ENCODE data around the gene ACTA1. TPM values are rescaled to one million over a fixed set of nuclear protein-coding genes. Genes with fewer than 3 reads are reported as not detected.

The ACTA1 gene
- total RNA-seq, 1 experiment from 2014 or later, result 0.80 TPM

GRCh38 chr1:229454056-229454455, 20.2 kb upstream of the ACTA1 start:
- ATAC-seq (no peak), DNase-seq (no peak)
- H3K4me1 ChIP-seq (ENCODE audit: insufficient read depth, low read length), result 0 out of 2 replicates have a peak, but pooled peaks cover 3% of the 10 kb centered on the region
- no peak overlapping the region for H3K4me2 ChIP-seq (ENCODE audit: low read length)
- H3K9me3 ChIP-seq (ENCODE audit: low read length), result no peaks in the 10 kb centered on the region
- H4K20me1 ChIP-seq (ENCODE audit: low read length), result no peaks in the 10 kb centered on the region
- H2AFZ ChIP-seq (ENCODE audit: low read length), result no peak overlapping the region
- H3K9ac ChIP-seq (ENCODE audit: low read length), result no peak overlapping the region
- no TSS peak for BruUV-seq (replicated peaks)
- intact Hi-C loops (cut with micrococcal nuclease), result no loop called here
- no peaks in the 10 kb centered on the region for H3K27me3 ChIP-seq (ENCODE audit: low read length)
- H3F3A ChIP-seq (ENCODE audit: low read length, unreplicated experiment), result no peaks in the 10 kb centered on the region
- POLR2A ChIA-PET (ENCODE audit: unreplicated experiment), result no interaction called here
- H3K36me3 ChIP-seq (ENCODE audit: low read depth, low read length), result peaks cover 28% of the 10 kb centered on the region
- no peak for TF ChIP-seq EZH2 (IDR thresholded peaks at IDR 0.05; ENCODE audit: low read length, unreplicated experiment)
- no peak for TF ChIP-seq CTCF (conservative IDR thresholded peaks at IDR 0.05; ENCODE audit: low read depth, low read length)
- no peak for TF ChIP-seq EZH2phosphoT487 (IDR thresholded peaks at IDR 0.05; ENCODE audit: borderline replicate concordance, low read length)
- H3K4me3 ChIP-seq (ENCODE audit: low read length), result no peak overlapping the region
- H3K79me2 ChIP-seq (ENCODE audit: low read length), result no peaks in the 10 kb centered on the region
- CTCF ChIA-PET, result no interaction called here
- H3K9me2 ChIP-seq (replicated peaks; ENCODE audit: low read length), result no peaks in the 10 kb centered on the region
- no peak overlapping the region for H3K27ac ChIP-seq (ENCODE audit: low read length)

- peak; percentile 67 for ATAC-seq
- Histone ChIP-seq H3K9ac (ENCODE audit: low read length) (no peak overlapping the region), H4K20me1 (ENCODE audit: low read length) (no peaks in the 10 kb centered on the region), H3K9me2 (replicated peaks; ENCODE audit: low read length) (no peaks in the 10 kb centered on the region), H3K4me2 (ENCODE audit: low read length) (no peak overlapping the region), H3K27me3 (ENCODE audit: low read length) (no peaks in the 10 kb centered on the region), H3F3A (ENCODE audit: low read length, unreplicated experiment) (no peaks in the 10 kb centered on the region), H3K36me3 (ENCODE audit: low read depth, low read length) (peaks cover 32% of the 10 kb centered on the region), H2AFZ (ENCODE audit: low read length) (no peak overlapping the region), H3K9me3 (ENCODE audit: low read length) (no peaks in the 10 kb centered on the region), H3K79me2 (ENCODE audit: low read length) (no peaks in the 10 kb centered on the region), H3K27ac (ENCODE audit: low read length) (no peak overlapping the region), H3K4me3 (ENCODE audit: low read length) (no peak overlapping the region), H3K4me1 (ENCODE audit: insufficient read depth, low read length) (0 out of 2 replicates have a peak, but pooled peaks cover 3% of the 10 kb centered on the region)
- CTCF ChIA-PET, result interaction anchor here (1.0 kb wide), 1 partner anchor 195 kb away, joined by 6 read pairs; no protein-coding TSS in a partner anchor
- POLR2A ChIA-PET (ENCODE audit: unreplicated experiment), result no interaction called here
- DNase-seq, result peak; percentile 52
- no TSS peak for BruUV-seq (replicated peaks)
- no peak for TF ChIP-seq EZH2phosphoT487 (IDR thresholded peaks at IDR 0.05; ENCODE audit: borderline replicate concordance, low read length)
- peak; percentile 85 for TF ChIP-seq CTCF (conservative IDR thresholded peaks at IDR 0.05; ENCODE audit: low read depth, low read length)
- intact Hi-C loops (cut with micrococcal nuclease), result loop anchor here (1.0 kb wide), 1 partner anchor 195 kb away; no protein-coding TSS in a partner anchor
These were observed 19.3 kb upstream of the ACTA1 start for GRCh38 chr1:229452956-229453801.

GRCh38 chr1:229448845-229449244, 15.0 kb upstream of the ACTA1 start:
- Histone ChIP-seq H3K4me3 (ENCODE audit: low read length) (no peak overlapping the region), H3K4me2 (ENCODE audit: low read length) (no peak overlapping the region), H3K27ac (ENCODE audit: low read length) (no peak overlapping the region), H3K9me3 (ENCODE audit: low read length) (no peaks in the 10 kb centered on the region), H3K9ac (ENCODE audit: low read length) (no peak overlapping the region), H3F3A (ENCODE audit: low read length, unreplicated experiment) (no peaks in the 10 kb centered on the region), H3K9me2 (replicated peaks; ENCODE audit: low read length) (no peaks in the 10 kb centered on the region), H3K4me1 (ENCODE audit: insufficient read depth, low read length) (no peaks in the 10 kb centered on the region), H3K36me3 (ENCODE audit: low read depth, low read length) (peaks cover 28% of the 10 kb centered on the region), H3K27me3 (ENCODE audit: low read length) (no peaks in the 10 kb centered on the region), H3K79me2 (ENCODE audit: low read length) (no peaks in the 10 kb centered on the region), H2AFZ (ENCODE audit: low read length) (no peak overlapping the region), H4K20me1 (ENCODE audit: low read length) (no peaks in the 10 kb centered on the region)
- CTCF ChIA-PET, result no interaction called here
- ATAC-seq, result no peak
- no peak for DNase-seq
- POLR2A ChIA-PET (ENCODE audit: unreplicated experiment), result no interaction called here
- no TSS peak for BruUV-seq (replicated peaks)
- intact Hi-C loops (cut with micrococcal nuclease), result no loop called here
- no peak for TF ChIP-seq EZH2phosphoT487 (IDR thresholded peaks at IDR 0.05; ENCODE audit: borderline replicate concordance, low read length)
- no peak for TF ChIP-seq EZH2 (IDR thresholded peaks at IDR 0.05; ENCODE audit: low read length, unreplicated experiment)
- TF ChIP-seq CTCF (conservative IDR thresholded peaks at IDR 0.05; ENCODE audit: low read depth, low read length), result no peak
